GM12878 (cell line): ENCODE measurements around the gene NCAPD3. TPM values are rescaled to one million over a fixed set of nuclear protein-coding genes. Genes with fewer than 3 reads are reported as not detected.

Experiments
- ATAC-seq: fragments of 200-7000 bp; cut with Tn5 transposase; 3 replicates; pipeline ENCODE4 v1.9.1; 2020; ENCODE audit warnings: mild to moderate bottlenecking, moderate library complexity
- BruUV-seq: library from RNA; stranded (reverse); fragments of 400-500 nt; replicated peaks from 2 replicates; lab custom pipeline; 2021; lab: Mats Ljungman, UMichigan
- CTCF ChIA-PET: fragments of 300-600 bp; sonication (Branson Sonifier 250); formaldehyde crosslinking; extraction: SDS; loops from one replicate; lab custom pipeline; 2021; ENCODE audit warnings: inconsistent platforms; lab: Yijun Ruan, JAX
- POLR2A ChIA-PET: fragments of 350-600 bp; formaldehyde crosslinking; extraction: SDS; loops from one replicate; lab custom pipeline; 2021; ENCODE audit warnings: inconsistent platforms; lab: Charles Lee
- RAD21 ChIA-PET: fragments of 300-600 bp; sonication (Branson Sonifier 250); formaldehyde crosslinking; loops from one replicate; lab custom pipeline; 2023; ENCODE audit warnings: antibody characterized with exemption; ENCODE audit not compliant: unreplicated experiment; lab: Charles Lee
- SMC1A ChIA-PET: fragments of 300-600 bp; sonication (Branson Sonifier 250); formaldehyde crosslinking; loops from one replicate; lab custom pipeline; 2023; ENCODE audit not compliant: unreplicated experiment, uncharacterized antibody; lab: Charles Lee
- DNase-seq: peaks from one replicate; pipeline ENCODE4 v3.0.0-alpha.2; 2011; ENCODE audit warnings: low read depth, low spot score
- FAIRE-seq: peaks from 3 replicates; lab custom pipeline; 2011; peaks lifted over from hg19 to GRCh38; lab: Jason Lieb, UNC
- H2AFZ ChIP-seq: 2 replicates; pipeline ENCODE4 v1.6.0; 2011; ENCODE audit warnings: low read depth, low read length, control low read depth; ENCODE audit not compliant: control insufficient read depth
- H3K27ac ChIP-seq: 2 replicates; pipeline ENCODE4 v1.5.1; 2011; ENCODE audit warnings: control low read depth; ENCODE audit not compliant: control insufficient read depth, insufficient read depth
- H3K27me3 ChIP-seq, 2 experiments: replicated peaks in 1 of 2; 2 replicates each; pipeline versions ENCODE4 v1.6.0 to v1.6.1; 2011; ENCODE audit warnings: low read length in 1 of 2; ENCODE audit not compliant: control insufficient read depth in 2 of 2, insufficient read depth in 2 of 2
- H3K36me3 ChIP-seq, 2 experiments: 2 replicates each; pipeline ENCODE4 v1.5.1; 2011; ENCODE audit warnings: low read length in 1 of 2; ENCODE audit not compliant: control insufficient read depth in 2 of 2, insufficient read depth in 2 of 2
- H3K4me1 ChIP-seq: 2 replicates; pipeline ENCODE4 v1.6.1; 2011; ENCODE audit warnings: mild to moderate bottlenecking, low read length, moderate library complexity, mixed read lengths; ENCODE audit not compliant: control insufficient read depth, insufficient read depth
- H3K4me2 ChIP-seq: 2 replicates; pipeline ENCODE4 v1.6.0; 2011; ENCODE audit warnings: control low read depth; ENCODE audit not compliant: control insufficient read depth, insufficient read depth
- H3K4me3 ChIP-seq: fragments of 200-600 bp; sonication (generic); 2 replicates; pipeline ENCODE4 v1.5.1; 2016
- H3K79me2 ChIP-seq: 2 replicates; pipeline ENCODE4 v1.6.0; 2011; ENCODE audit warnings: low read length; ENCODE audit not compliant: control insufficient read depth, insufficient read depth
- H3K9ac ChIP-seq: 2 replicates; pipeline ENCODE4 v1.8.0; 2011; ENCODE audit warnings: low read length, control low read depth, mixed read lengths; ENCODE audit not compliant: control insufficient read depth, insufficient read depth
- H3K9me3 ChIP-seq: replicated peaks from 3 replicates; pipeline ENCODE4 v1.5.1; 2011; ENCODE audit warnings: mild to moderate bottlenecking, low read length; ENCODE audit not compliant: control insufficient read depth, insufficient read depth
- H4K20me1 ChIP-seq: 2 replicates; pipeline ENCODE4 v1.6.0; 2011; ENCODE audit not compliant: control insufficient read depth, insufficient read depth
- NFIC ChIP-seq: IDR thresholded peaks from 2 replicates; pipeline ENCODE4 v1.6.1; 2012; ENCODE audit warnings: low read depth, mild to moderate bottlenecking, inconsistent platforms, low read length, moderate library complexity
- WGBS: methylation state at CpG from one replicate; pipeline ENCODE4 v1.1.6; 2016; ENCODE audit warnings: low lambda C conversion rate; ENCODE audit not compliant: insufficient replicate concordance, insufficient coverage; ENCODE audit errors: missing lambda C conversion rate; 5-methylcytosine and 5-hydroxymethylcytosine counted together
- in situ Hi-C: fragments of 300-500 bp; cut with MboI; formaldehyde crosslinking; loops from 9 replicates; pipeline ENCODE4 v1.14.3; 2018; ENCODE audit warnings: mixed read lengths
- intact Hi-C: fragments of 100-400 bp; cut with micrococcal nuclease; formaldehyde crosslinking; loops from one replicate; pipeline ENCODE4 v1.14.2; 2022; ENCODE audit not compliant: unreplicated experiment
- polyA plus RNA-seq, 11 experiments: library from polyadenylated mRNA; depleted of rRNA in 4 of 11; unstranded in 6 of 11; stranded (reverse) in 5 of 11; fragments of >200 nt; fragmentation: Nextera tagmentation in 4 of 11; fragmentation: Illumina TruSeq in 1 of 11; extraction: Ambion mirVana in 4 of 11; extraction: Trizol in 1 of 11; gene quantifications; 1 replicate in 1 of 11; 2 replicates in 10 of 11; pipeline versions ENCODE4 v1.2.1 to v1.2.3, GENCODE V29; 2011 to 2016; ENCODE audit warnings: inconsistent platforms in 2 of 11, missing spikeins in 2 of 11, low read depth in 1 of 11
- total RNA-seq, 4 experiments: library from RNA; depleted of rRNA in 3 of 4; stranded (reverse); fragments of >200 nt in 3 of 4; fragmentation: Illumina TruSeq in 1 of 4; extraction: Trizol in 1 of 4; gene quantifications; 2 replicates each; pipeline versions ENCODE4 v1.2.1 to v1.2.3, GENCODE V29; 2013 to 2021
- TF ChIP-seq, protein P1 (sequence below): fragments of 150-350 bp; IDR thresholded peaks from 2 replicates; pipeline ENCODE4 v1.6.1; 2016; ENCODE audit warnings: low read depth, low read length
- TF ChIP-seq, protein P2 (sequence below): fragments of 450-650 bp; conservative IDR thresholded peaks from 2 replicates; pipeline ENCODE4 v1.6.1; 2017; ENCODE audit warnings: mild to moderate bottlenecking, moderate library complexity

NCAPD3 gene
- total and polyA plus RNA-seq, 10 of the 15 experiments (the other 5 are each of a cell fraction or from before 2014, with no cell fraction given): 14.9 to 58.2 (median 48.2) TPM

- no peaks in the 10 kb centered on the region for H3K27me3 ChIP-seq
- intact Hi-C loops: loop anchor here (10.0 kb wide), 1 partner anchor 46 kb away; no protein-coding TSS in a partner anchor
Observed at GRCh38 chr11:134250675-134251074, 26.9 kb upstream of the NCAPD3 start.

More at GRCh38 chr11:134250675-134251074, 26.9 kb upstream of the NCAPD3 start:
- in situ Hi-C loops: no loop called here
- no peak for ATAC-seq
- DNase-seq: no peak
- no peak overlapping the region for H3K9ac ChIP-seq
- H3K27ac ChIP-seq: no peak overlapping the region
- ChIA-PET SMC1A (interaction anchor here (1.3 to 1.4 kb wide), 2 partner anchors 22 to 23 kb away, joined by 3 to 5 read pairs; no protein-coding TSS in a partner anchor), POLR2A (interaction anchor here (1.1 kb wide), 1 partner anchor 26 kb away, joined by 3 read pairs; the partner anchor contains the start of gene VPS26B), RAD21 (no interaction called here), CTCF (interaction anchor here (1.3 to 1.8 kb wide), 5 partner anchors 9 to 42 kb away, joined by 4 to 8 read pairs (median 4); no protein-coding TSS in a partner anchor)
- no TSS peak for BruUV-seq
- no peak for FAIRE-seq
- H3K4me1 ChIP-seq: no peaks in the 10 kb centered on the region
- H3K4me2 ChIP-seq: no peak overlapping the region
- no peak overlapping the region for H3K4me3 ChIP-seq
- no peaks in the 10 kb centered on the region for H4K20me1 ChIP-seq
- H3K79me2 ChIP-seq: peaks cover 6% of the 10 kb centered on the region
- H2AFZ ChIP-seq: no peak overlapping the region
- 89% methylated on average over 2 of the region's 2 CpGs for WGBS
- H3K36me3 ChIP-seq: peaks cover 4 to 14% of the 10 kb centered on the region in 2 experiments
- no peaks in the 10 kb centered on the region for H3K9me3 ChIP-seq
- TF ChIP-seq, protein P1, sequence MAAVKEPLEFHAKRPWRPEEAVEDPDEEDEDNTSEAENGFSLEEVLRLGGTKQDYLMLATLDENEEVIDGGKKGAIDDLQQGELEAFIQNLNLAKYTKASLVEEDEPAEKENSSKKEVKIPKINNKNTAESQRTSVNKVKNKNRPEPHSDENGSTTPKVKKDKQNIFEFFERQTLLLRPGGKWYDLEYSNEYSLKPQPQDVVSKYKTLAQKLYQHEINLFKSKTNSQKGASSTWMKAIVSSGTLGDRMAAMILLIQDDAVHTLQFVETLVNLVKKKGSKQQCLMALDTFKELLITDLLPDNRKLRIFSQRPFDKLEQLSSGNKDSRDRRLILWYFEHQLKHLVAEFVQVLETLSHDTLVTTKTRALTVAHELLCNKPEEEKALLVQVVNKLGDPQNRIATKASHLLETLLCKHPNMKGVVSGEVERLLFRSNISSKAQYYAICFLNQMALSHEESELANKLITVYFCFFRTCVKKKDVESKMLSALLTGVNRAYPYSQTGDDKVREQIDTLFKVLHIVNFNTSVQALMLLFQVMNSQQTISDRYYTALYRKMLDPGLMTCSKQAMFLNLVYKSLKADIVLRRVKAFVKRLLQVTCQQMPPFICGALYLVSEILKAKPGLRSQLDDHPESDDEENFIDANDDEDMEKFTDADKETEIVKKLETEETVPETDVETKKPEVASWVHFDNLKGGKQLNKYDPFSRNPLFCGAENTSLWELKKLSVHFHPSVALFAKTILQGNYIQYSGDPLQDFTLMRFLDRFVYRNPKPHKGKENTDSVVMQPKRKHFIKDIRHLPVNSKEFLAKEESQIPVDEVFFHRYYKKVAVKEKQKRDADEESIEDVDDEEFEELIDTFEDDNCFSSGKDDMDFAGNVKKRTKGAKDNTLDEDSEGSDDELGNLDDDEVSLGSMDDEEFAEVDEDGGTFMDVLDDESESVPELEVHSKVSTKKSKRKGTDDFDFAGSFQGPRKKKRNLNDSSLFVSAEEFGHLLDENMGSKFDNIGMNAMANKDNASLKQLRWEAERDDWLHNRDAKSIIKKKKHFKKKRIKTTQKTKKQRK: no peak
- no peak for TF ChIP-seq NFIC
- TF ChIP-seq, protein P2, sequence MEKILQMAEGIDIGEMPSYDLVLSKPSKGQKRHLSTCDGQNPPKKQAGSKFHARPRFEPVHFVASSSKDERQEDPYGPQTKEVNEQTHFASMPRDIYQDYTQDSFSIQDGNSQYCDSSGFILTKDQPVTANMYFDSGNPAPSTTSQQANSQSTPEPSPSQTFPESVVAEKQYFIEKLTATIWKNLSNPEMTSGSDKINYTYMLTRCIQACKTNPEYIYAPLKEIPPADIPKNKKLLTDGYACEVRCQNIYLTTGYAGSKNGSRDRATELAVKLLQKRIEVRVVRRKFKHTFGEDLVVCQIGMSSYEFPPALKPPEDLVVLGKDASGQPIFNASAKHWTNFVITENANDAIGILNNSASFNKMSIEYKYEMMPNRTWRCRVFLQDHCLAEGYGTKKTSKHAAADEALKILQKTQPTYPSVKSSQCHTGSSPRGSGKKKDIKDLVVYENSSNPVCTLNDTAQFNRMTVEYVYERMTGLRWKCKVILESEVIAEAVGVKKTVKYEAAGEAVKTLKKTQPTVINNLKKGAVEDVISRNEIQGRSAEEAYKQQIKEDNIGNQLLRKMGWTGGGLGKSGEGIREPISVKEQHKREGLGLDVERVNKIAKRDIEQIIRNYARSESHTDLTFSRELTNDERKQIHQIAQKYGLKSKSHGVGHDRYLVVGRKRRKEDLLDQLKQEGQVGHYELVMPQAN: no peak
